NB4 (cell line): ENCODE data around the gene MRE11.
"Not testable (repeated sequence)": the region's sequence is repeated elsewhere in the genome, so short reads cannot be mapped to it uniquely, and the experiment has no call there.

Experiments
- DNase-seq: peaks from one replicate; pipeline ENCODE4 v3.0.0; 2010; ENCODE audit warnings: low read depth
- H3K4me3 ChIP-seq: one replicate; pipeline ENCODE4 v1.5.1; 2011; ENCODE audit warnings: mild to moderate bottlenecking, low read depth, low read length, moderate library complexity
- CTCF ChIP-seq: IDR thresholded peaks from one replicate; pipeline ENCODE4 v1.5.1; 2012; ENCODE audit warnings: low read depth, low read length
- MAX ChIP-seq: IDR thresholded peaks from 2 replicates; pipeline ENCODE4 v1.6.1; 2011; ENCODE audit warnings: low read depth, low read length
- MYC ChIP-seq: IDR thresholded peaks from 2 replicates; pipeline ENCODE4 v1.6.1; 2011; ENCODE audit warnings: low read depth, low read length
- POLR2A ChIP-seq: IDR thresholded peaks from 2 replicates; pipeline ENCODE4 v1.6.1; 2011; ENCODE audit warnings: mild to moderate bottlenecking; ENCODE audit not compliant: insufficient read length; ENCODE audit errors: extremely low read depth

The MRE11 gene

DNA sequence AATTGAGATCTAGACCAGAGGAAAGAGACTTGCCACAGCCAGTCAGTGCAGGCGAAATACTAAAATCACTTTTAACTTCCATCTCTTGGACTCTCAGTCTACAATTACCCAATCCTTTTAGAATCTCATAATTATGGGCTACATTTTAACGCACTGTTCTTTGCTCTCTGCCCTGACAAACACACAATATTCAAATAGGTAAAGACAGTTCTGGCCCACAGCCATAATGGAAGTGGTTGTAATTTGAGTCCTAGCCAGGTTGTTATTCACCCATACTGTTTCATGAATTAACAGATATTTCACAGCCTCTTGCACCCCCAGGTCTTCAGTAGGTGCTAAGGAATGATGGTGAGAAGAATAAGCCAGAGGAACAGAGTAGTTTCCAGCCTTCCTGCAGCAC, 19.4 kb upstream of the MRE11 start:
- H3K4me3 ChIP-seq = peak overlapping the region; percentile 48
- TF ChIP-seq CTCF (no peak), POLR2A (no peak), MAX (no peak), MYC (no peak)
- peak; percentile 19 for DNase-seq

DNA sequence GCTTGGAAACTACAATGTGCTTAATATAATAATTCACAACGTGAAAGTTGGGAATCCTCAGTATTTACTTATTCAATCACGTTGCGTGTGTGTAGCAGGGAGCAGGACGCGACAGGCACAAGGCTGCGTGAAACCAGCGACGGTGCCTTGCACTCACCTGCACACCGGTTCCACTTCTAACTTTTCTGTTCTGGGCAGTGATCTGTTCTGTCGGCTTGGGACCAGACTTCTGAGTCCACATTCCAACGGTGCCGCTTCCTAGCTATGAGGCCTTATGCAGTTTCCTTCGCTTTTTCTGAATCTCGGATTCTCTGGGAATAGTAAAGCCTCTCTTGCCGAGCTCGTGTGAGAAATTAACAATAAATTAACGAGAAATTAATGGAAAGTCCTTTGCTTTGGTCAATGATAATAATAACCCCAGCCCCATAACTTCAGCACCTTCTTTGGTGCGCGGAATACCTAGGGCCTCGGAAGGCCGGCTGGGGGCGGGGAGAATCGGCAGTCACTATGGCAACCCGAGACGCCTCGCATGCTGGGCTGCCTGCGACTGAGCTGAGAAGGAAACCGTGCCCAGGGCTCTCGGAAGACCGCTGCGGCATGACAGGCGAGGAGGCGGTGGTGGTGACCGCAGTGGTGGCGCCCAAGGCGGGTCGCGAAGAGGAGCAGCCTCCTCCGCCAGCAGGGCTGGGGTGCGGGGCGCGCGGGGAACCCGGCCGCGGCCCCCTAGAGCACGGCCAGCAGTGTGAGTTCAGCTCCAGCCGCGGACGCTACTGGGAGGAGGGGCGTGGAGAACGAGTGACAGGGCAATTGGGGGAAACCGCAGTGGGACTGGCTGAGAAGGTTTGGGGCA, 18.5 kb upstream of the MRE11 start, which contains the start of gene C11orf97:
C11orf97 (plus strand) TSS at position 530 of the 850 bp plus-strand sequence; CDS start at position 598, 68 bp downstream.
- H3K4me3 ChIP-seq = peak within 1 kb of the TSS; percentile 48
- peak; percentile 75 for DNase-seq
- TF ChIP-seq POLR2A (no peak), MAX (no peak), CTCF (no peak), MYC (no peak)

DNA sequence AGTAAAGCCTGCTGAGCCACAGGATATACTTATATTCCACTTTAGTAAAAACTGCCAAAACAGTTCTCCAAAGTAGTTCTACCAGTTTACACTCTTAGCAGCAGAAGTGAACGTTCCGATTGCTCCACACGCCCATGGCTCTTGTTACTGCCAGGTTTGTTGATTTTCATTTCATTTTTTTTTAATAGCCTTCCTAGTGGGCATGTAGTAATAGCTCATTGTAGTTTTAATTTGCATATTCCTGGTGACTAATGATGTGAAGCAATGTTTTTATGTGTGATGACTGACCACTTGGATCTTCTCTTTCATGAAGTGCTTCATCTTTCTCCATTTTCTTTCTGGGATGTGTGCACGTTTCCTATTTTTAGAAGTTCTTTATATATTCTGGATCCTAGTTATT, 13.8 kb upstream of the MRE11 start:
- H3K4me3 ChIP-seq = no peak overlapping the region
- peak; percentile 37 for DNase-seq
- TF ChIP-seq MAX (no peak), CTCF (no peak), POLR2A (no peak), MYC (no peak)

DNA sequence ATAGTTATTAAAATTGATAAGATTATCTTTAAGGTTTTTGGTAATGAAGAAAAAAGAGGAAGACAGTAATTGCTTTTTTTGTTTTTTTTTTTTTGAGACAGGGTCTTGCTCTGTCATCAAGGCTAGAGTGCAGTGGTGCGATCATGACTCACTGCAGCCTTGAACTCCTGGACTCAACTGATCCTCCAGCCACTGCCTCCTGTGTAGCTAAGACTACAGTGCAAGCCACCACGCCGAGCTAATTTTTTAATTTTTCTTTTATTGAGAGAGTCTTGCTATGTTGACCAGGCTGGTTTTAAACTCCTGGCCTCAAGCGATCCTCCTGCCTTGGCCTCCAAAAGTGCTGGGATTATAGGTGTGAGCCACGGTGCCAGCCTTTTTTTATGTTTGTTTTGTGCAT, 12.9 kb upstream of the MRE11 start:
- not testable (repeated sequence) for H3K4me3 ChIP-seq
- peak; percentile 24 for DNase-seq

GRCh38 chr11:94504689-94505293, 11.1 kb upstream of the MRE11 start:
- TF ChIP-seq CTCF (peak; percentile 54), MAX (no peak), POLR2A (no peak)
- H3K4me3 ChIP-seq = no peak overlapping the region
- peak; percentile 75 for DNase-seq

GRCh38 chr11:94501522-94501921, 7.9 kb upstream of the MRE11 start:
- TF ChIP-seq MAX (no peak), MYC (no peak), CTCF (no peak), POLR2A (no peak)
- no peak overlapping the region for H3K4me3 ChIP-seq
- no peak for DNase-seq
